Measurements from ENCODE around the gene RUSF1.

RUSF1 gene

GRCh38 chr16:31517800-31518402 lies 9.7 kb upstream of the RUSF1 start:
- no peak overlapping the region for H3K27ac ChIP-seq (ENCODE audit: low read depth, low read length)
- H3K4me3 ChIP-seq (ENCODE audit: insufficient read depth, low read length, poor library complexity, severe bottlenecking), result no peak overlapping the region
- H3K27me3 ChIP-seq (ENCODE audit: low read length), result no peaks in the 10 kb centered on the region
- H4K20me1 ChIP-seq (ENCODE audit: low read depth, low read length), result no peaks in the 10 kb centered on the region
- no peak overlapping the region for H2AFZ ChIP-seq (ENCODE audit: low read depth, low read length, severe bottlenecking)
- H3K36me3 ChIP-seq (ENCODE audit: low read length), result no peaks in the 10 kb centered on the region
- no peaks in the 10 kb centered on the region for H3K79me2 ChIP-seq (ENCODE audit: insufficient read depth, low read length)
- TF ChIP-seq EZH2phosphoT487 (conservative IDR thresholded peaks at IDR 0.05; ENCODE audit: low read length), result no peak
- TF ChIP-seq, protein P1, sequence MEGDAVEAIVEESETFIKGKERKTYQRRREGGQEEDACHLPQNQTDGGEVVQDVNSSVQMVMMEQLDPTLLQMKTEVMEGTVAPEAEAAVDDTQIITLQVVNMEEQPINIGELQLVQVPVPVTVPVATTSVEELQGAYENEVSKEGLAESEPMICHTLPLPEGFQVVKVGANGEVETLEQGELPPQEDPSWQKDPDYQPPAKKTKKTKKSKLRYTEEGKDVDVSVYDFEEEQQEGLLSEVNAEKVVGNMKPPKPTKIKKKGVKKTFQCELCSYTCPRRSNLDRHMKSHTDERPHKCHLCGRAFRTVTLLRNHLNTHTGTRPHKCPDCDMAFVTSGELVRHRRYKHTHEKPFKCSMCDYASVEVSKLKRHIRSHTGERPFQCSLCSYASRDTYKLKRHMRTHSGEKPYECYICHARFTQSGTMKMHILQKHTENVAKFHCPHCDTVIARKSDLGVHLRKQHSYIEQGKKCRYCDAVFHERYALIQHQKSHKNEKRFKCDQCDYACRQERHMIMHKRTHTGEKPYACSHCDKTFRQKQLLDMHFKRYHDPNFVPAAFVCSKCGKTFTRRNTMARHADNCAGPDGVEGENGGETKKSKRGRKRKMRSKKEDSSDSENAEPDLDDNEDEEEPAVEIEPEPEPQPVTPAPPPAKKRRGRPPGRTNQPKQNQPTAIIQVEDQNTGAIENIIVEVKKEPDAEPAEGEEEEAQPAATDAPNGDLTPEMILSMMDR (IDR thresholded peaks at IDR 0.05; ENCODE audit: insufficient read depth, low read length, poor library complexity, severe bottlenecking), result no peak
- H3K9me3 ChIP-seq (ENCODE audit: insufficient read depth, low read length), result no peaks in the 10 kb centered on the region
- no peak overlapping the region for H3K9ac ChIP-seq (ENCODE audit: low read length)
- H3K4me2 ChIP-seq (ENCODE audit: low read depth, low read length, poor library complexity, severe bottlenecking), result no peak overlapping the region
- H3F3A ChIP-seq (ENCODE audit: insufficient read depth), result no peaks in the 10 kb centered on the region
- H3K9me2 ChIP-seq (replicated peaks; ENCODE audit: insufficient read depth, low read length), result no peaks in the 10 kb centered on the region

DNA sequence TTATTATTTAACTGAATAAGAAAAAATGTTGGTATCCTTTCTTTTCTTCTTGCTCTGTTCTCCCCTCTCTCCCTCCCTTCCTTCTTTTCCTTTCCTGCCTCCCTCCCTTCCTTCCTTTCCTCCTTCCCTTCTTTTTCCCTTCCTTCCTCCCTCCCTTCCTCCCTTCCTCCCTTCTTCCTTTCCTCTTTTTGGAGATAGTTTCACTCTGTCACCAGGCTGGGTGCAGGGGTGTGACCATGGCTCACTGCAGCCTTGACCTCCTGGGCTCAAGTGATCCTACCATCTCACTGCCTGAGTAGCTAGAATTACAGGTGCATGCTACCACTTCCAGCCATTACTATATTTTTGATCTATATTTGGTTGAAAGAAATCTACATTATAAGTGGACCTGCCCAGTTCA lies 5.7 kb upstream of the RUSF1 start:
- Histone ChIP-seq H3F3A (ENCODE audit: insufficient read depth) (no peaks in the 10 kb centered on the region), H3K4me3 (ENCODE audit: insufficient read depth, low read length, poor library complexity, severe bottlenecking) (no peak overlapping the region), H3K4me2 (ENCODE audit: low read depth, low read length, poor library complexity, severe bottlenecking) (no peak overlapping the region), H3K9me2 (replicated peaks; ENCODE audit: insufficient read depth, low read length) (no peaks in the 10 kb centered on the region), H3K9me3 (ENCODE audit: insufficient read depth, low read length) (no peaks in the 10 kb centered on the region), H3K9ac (ENCODE audit: low read length) (no peak overlapping the region), H2AFZ (ENCODE audit: low read depth, low read length, severe bottlenecking) (no peak overlapping the region), H4K20me1 (ENCODE audit: low read depth, low read length) (no peaks in the 10 kb centered on the region), H3K27me3 (ENCODE audit: low read length) (no peaks in the 10 kb centered on the region), H3K79me2 (ENCODE audit: insufficient read depth, low read length) (no peaks in the 10 kb centered on the region), H3K36me3 (ENCODE audit: low read length) (no peaks in the 10 kb centered on the region), H3K27ac (ENCODE audit: low read depth, low read length) (no peak overlapping the region)
- TF ChIP-seq EZH2phosphoT487 (conservative IDR thresholded peaks at IDR 0.05; ENCODE audit: low read length), result no peak
- TF ChIP-seq, protein P1 (IDR thresholded peaks at IDR 0.05; ENCODE audit: insufficient read depth, low read length, poor library complexity, severe bottlenecking), result no peak

- Histone ChIP-seq H3K9me3 (ENCODE audit: insufficient read depth, low read length) (no peaks in the 10 kb centered on the region), H3K9ac (ENCODE audit: low read length) (no peak overlapping the region)
Observed at GRCh38 chr16:31513126-31513525, 4.9 kb upstream of the RUSF1 start.

More at GRCh38 chr16:31513126-31513525, 4.9 kb upstream of the RUSF1 start:
- Histone ChIP-seq H3K79me2 (ENCODE audit: insufficient read depth, low read length) (no peaks in the 10 kb centered on the region), H3K27ac (ENCODE audit: low read depth, low read length) (no peak overlapping the region), H2AFZ (ENCODE audit: low read depth, low read length, severe bottlenecking) (no peak overlapping the region), H3K27me3 (ENCODE audit: low read length) (no peaks in the 10 kb centered on the region), H3K9me2 (replicated peaks; ENCODE audit: insufficient read depth, low read length) (no peaks in the 10 kb centered on the region), H3K36me3 (ENCODE audit: low read length) (no peaks in the 10 kb centered on the region), H3F3A (ENCODE audit: insufficient read depth) (no peaks in the 10 kb centered on the region), H4K20me1 (ENCODE audit: low read depth, low read length) (no peaks in the 10 kb centered on the region), H3K4me2 (ENCODE audit: low read depth, low read length, poor library complexity, severe bottlenecking) (no peak overlapping the region), H3K4me3 (ENCODE audit: insufficient read depth, low read length, poor library complexity, severe bottlenecking) (no peak overlapping the region)
- TF ChIP-seq, protein P1 (IDR thresholded peaks at IDR 0.05; ENCODE audit: insufficient read depth, low read length, poor library complexity, severe bottlenecking), result no peak
- TF ChIP-seq EZH2phosphoT487 (conservative IDR thresholded peaks at IDR 0.05; ENCODE audit: low read length), result no peak
